Activated gamma-delta T cell treated with anti-CD3 and anti-CD28 coated beads, Interleukin-2, amount 50 U/mL, for 16 hours (primary cell): ENCODE data around the gene ITGAX.

ENCODE experiments used
- DNase-seq: peaks from one replicate; pipeline ENCODE4 v3.0.0-alpha.2; 2020; ENCODE audit warnings: low read depth

The ITGAX gene

DNA sequence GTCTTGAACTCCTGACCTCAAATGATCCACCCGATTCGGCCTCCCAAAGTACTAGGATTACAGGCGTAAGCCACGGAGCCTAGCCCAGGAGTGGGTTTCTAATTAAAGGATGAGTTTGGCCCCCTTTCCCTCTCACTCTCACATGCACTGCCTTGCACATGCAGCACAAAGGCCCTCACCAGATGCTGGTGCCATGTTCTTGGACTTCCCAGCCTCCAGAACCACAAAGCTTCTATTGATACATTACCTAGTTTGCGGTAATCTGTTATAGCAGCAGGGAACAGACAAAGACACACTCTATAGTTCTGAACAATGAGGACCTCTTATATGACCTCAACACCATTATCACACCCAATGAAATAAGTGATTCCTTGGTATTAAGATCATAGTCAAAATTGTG, 20.3 kb downstream of the ITGAX start:
- DNase-seq = no peak

GRCh38 chr16:31376705-31377104, 21.7 kb downstream of the ITGAX start:
- no peak for DNase-seq

- DNase-seq = no peak
These were observed 22.4 kb downstream of the ITGAX start for GRCh38 chr16:31377210-31377903.

DNA sequence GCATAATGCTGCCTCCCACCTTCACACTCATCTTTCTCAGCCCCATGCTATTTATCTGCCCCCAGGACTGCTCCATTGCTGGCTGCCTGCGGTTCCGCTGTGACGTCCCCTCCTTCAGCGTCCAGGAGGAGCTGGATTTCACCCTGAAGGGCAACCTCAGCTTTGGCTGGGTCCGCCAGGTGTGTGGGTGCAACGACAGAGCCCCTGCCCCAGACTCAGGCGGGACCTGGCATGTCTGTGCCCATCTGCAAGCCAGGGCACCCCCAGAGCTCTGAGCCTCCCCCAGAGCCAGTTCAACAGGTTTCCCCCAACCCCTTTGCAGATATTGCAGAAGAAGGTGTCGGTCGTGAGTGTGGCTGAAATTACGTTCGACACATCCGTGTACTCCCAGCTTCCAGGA, 25.2 kb downstream of the ITGAX start:
- no peak for DNase-seq

GRCh38 chr16:31382485-31383161, 27.6 kb downstream of the ITGAX start:
- peak; percentile 55 for DNase-seq

DNA sequence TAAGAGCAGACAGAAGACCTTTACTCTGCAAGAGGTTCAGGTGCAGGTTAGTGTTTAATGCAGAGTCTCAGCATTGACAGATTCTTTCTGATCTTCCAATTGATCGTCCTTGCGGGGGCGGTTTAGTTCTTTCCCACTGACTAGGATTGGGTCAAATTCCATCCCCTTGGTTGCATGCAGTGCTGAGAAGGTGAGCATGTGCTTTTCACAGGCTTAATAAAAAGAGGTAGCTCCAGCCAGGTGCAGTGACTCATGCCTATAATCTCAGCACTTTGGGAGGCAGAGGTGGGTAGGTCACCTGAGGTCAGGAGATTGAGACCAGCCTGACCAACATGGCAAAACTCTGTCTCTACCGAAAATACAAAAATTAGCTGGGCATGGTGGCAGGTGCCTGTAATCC, 30.7 kb downstream of the ITGAX start:
- no peak for DNase-seq

DNA sequence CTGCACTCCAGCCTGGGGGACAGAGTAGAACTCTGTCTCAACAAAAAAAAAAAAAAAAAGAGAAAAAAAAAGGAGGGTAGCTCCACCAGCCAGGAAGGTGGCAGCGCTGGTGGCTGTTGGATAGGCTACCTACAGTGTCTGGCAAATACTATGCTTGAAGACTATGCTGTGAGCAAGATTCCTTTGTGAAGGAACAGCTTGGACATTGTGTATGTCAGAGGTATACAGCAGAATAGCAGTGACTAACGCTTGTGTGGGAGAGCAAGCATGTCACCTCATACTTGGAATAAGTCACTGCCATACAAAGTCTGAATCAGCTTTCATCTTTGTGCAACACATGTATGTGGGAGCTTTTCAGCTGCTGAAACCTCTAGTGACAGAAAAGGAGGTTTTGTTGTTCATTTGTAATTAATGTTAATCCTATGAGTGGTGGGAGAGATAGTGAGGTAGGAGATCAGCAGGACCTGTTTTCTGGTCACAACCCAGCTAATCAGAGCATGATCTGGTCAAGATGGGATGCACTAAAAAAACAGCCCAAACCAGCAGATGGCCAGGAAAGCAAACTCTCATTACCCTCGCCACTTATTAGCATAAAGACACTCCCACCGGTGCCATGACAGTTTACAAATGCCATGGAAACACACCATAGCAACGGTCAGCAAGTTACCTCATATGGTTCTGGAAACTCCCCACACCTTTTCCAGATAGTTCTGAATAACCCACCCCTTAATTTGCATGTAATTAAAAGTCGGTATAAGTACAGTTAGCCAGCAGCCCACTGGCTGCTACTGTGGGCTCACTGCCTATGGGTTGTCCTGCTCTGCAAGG, 31.4 kb downstream of the ITGAX start:
- no peak for DNase-seq

GRCh38 chr16:31388535-31388934, 33.6 kb downstream of the ITGAX start:
- no peak for DNase-seq

DNA sequence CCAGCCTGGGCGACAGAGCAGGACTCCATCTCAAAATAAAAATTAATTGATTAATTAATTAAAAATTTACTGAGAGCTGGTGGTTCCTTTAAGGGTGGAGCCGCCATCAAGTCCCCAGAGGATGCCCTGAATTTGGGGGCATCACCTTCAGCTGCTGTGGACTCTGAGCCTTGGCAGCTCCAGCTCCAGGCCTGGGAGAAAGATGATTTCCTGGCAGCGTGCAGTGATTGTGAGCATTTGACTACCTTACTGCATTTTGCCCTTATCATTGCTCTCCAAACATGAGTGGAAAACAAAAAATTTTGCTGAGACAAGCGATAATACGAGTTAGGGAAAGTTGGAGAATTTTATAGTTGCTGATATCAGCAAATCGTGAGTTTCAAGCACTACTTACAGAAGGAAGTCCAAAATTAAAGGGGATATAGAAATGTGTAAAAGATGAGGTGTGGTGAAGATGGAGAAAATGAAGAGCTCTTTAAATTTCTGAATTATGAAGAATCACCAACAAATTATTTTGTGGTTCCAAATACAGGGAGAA, 35.6 kb downstream of the ITGAX start:
- DNase-seq = no peak

DNA sequence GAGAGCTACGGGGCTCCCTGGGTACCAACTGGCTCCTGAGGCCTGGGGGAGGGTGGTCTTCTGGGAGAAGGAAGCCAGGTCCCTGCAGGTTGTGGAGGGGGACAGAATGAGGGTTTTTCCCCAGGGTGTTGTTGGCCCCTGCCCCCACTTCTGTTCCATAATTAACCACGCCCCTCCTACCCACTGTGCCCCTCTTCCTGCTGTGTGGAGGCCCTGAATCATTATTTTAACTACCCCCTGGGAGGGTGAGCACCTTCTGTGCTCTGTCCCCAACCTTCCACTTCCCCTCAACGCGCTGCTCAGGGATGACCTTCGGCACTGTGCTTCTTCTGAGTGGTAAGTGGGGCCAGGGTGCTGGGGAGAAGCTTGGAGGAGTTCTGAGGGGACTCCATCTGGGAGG, 38.1 kb downstream of the ITGAX start, which contains the start of gene ITGAD:
ITGAD (plus strand) TSS at position 280 of the 400 bp plus-strand sequence; CDS start at position 306, 26 bp downstream.
- no peak for DNase-seq

GRCh38 chr16:31395647-31396046, 40.7 kb downstream of the ITGAX start:
- DNase-seq = no peak

DNA sequence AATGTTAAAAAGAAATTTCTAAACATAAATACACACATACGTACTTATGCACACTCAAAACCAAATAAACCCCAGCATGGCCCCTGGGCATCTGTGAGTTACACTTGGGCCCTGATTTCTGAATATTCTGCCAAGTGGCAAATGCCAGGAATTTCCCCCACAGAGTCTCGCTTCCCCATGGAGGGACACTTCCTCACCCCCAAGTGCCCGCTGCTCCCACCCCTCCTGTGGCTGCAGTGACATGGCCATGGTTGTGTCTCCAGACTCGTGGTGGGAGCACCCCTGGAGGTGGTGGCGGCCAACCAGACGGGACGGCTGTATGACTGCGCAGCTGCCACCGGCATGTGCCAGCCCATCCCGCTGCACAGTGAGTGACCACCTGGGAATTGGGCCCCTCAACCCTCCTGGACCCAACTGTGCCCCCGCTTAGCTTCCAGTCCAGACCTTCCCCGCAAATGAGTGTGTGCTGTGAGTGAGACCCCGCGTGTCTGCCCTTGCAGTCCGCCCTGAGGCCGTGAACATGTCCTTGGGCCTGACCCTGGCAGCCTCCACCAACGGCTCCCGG, 42.2 kb downstream of the ITGAX start:
- DNase-seq = no peak

- DNase-seq = no peak
These were observed 42.7 kb downstream of the ITGAX start for GRCh38 chr16:31397701-31398100.

DNA sequence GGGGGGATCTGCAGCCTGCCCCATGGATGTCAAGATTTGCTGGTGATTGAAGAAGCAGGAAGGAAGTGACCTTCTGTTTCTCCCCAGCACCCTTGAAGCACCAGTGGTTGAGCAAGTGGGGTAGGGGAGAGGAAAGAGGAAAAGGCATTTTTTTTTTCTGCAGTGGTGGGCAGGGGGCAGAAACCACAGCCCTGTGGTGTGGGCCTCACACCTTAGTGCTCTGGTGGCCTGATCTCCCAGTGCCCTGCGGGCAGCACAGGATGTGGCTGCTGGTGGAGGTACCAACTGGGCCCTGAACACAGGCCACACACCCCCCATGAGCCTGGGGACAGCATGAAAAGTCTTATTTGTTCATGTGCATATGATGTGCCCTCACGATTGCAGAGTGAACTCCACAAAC, 45.2 kb downstream of the ITGAX start:
- no peak for DNase-seq

DNA sequence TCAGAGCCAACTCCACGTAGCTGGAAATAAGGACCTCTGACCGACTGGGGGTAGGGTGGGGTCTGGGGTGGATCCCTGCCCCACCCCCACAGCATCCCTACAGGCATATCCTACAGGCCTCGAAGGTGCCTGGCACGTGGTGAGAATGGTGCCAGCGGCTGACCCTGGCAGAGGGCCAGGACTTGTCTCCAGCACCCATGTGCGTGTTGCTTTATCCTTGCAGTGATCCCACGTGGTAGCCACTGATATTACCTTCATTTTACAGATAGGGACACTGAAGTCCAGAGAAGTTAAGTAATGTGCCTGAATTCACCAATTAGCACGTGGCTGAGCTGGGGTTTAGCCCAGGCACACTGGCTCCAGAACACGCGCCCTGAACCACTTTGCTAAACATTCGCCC, 46.5 kb downstream of the ITGAX start:
- no peak for DNase-seq

DNA sequence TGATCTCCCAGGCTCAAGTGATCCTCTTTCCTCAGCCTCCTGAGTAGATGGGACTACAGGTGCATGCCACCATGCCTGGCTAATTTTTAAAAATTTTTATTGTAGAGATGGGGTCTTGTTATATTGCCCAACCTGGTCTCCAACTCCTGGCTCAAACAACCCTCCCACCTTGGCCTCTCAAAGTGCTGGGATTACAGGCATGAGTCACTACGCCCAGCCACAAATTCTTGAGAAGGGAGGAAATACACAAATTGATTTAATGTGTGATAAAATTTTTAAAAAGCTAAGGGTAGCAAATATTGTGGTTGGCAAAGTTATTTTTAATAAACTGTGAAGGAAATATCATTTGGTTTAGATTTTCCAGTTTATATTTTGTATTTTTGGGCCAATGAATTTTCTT, 47.7 kb downstream of the ITGAX start:
- DNase-seq = no peak

GRCh38 chr16:31403590-31404352, 48.8 kb downstream of the ITGAX start:
- no peak for DNase-seq

DNA sequence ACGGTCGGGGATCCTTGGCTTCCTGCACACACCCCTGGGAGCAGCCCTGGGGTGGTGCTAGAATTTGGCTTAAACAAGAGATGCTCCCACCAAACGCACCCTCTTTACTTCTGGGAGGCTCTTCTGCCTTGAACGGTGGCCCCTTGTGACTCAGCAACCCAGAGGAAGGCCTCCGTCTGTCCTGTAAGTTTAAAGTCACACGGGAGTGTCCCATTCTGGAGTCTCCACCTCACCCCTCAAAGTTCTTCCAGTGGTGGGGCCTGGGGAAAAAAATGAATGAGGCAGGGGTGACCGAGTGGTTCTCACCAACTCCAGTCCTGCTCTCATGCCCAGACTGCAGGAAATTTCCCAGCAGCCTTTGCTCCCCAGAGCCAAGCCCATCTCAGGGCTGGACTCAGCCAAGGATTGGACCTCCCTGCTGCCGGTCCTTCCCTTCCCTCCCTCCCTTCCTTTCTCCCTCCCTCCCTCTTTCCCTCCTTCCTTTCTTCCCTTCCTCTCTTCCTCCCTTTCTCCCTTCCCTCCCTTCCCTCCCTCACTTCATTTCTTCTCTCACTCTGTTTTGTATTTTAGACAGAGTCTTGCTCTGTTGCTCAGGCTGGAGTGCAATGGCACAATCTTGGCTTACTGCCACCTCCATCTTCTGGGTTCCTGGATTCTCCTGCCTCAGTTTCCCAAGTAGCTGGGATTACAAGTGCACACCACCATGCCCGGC, 49.5 kb downstream of the ITGAX start:
- DNase-seq = no peak

DNA sequence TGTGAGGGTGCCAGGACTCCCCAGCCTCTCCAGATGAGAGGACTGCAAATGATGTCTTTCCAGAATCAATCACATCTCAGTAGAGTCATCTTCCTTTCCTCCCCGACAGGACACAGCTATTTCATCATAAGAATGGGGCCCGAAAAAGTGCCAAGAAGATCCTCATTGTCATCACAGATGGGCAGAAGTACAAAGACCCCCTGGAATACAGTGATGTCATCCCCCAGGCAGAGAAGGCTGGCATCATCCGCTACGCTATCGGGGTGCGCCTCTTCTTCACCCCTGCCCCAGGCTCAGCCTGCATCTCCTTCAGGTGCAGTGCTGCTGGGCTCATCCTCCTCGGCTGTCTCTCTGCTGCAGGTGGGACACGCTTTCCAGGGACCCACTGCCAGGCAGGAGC, 52.4 kb downstream of the ITGAX start:
- no peak for DNase-seq

GRCh38 chr16:31409433-31409832, 54.5 kb downstream of the ITGAX start:
- no peak for DNase-seq

DNA sequence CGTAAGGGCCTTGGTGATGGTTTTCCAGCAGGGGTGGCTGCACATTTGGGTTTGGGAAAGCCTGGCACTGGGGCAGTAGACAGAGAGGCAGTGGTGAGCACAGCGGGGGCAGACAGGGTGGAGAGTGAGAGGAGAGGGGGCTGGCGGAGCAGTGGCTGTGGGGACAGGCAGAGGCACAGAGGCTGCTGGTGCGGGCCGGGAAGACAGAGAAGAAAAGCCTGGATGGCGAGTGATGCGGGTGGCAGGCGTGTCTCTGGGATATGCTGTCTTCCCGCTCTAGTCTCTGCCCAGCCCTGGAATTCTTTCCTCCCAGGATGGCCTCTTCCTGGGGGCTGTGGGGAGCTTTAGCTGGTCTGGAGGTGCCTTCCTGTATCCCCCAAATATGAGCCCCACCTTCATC, 55.1 kb downstream of the ITGAX start:
- no peak for DNase-seq
